Fibroblast of lung (primary cell): ENCODE data around the gene SPAG5.

Experiments
- CTCF ChIP-seq, 2 donors: IDR thresholded peaks in 1 of 2; conservative IDR thresholded peaks in 1 of 2; 1 replicate in 1 of 2; 2 replicates in 1 of 2; pipeline ENCODE4 v1.5.1; 2011 to 2012; ENCODE audit warnings: low read length in 2 of 2, control low read depth in 1 of 2, inconsistent platforms in 1 of 2, low read depth in 1 of 2, mild to moderate bottlenecking in 1 of 2
- EZH2 ChIP-seq: IDR thresholded peaks from 2 replicates; pipeline ENCODE4 v1.5.1; 2012; ENCODE audit warnings: low read length, control low read depth, mild to moderate bottlenecking; ENCODE audit errors: missing control alignments

- no peak for TF ChIP-seq CTCF (conservative IDR thresholded peaks at IDR 0.05 in 1 of 2, IDR thresholded peaks at IDR 0.05 in 1 of 2; ENCODE audit: low read depth in 1 of 2, low read length in 2 of 2)
- TF ChIP-seq EZH2 = no peak
These were observed 11.6 kb upstream of the SPAG5 start for GRCh38 chr17:28610376-28610775.
